ENCODE data around the gene KCNK3. TPM values are rescaled to one million over a fixed set of nuclear protein-coding genes. Genes with fewer than 3 reads are reported as not detected.
A peak's percentile ranks its signal among the peaks of the same experiment; 100 is the strongest.

The KCNK3 gene
- total RNA-seq, 2 experiments from 2014 or later = not detected

DNA sequence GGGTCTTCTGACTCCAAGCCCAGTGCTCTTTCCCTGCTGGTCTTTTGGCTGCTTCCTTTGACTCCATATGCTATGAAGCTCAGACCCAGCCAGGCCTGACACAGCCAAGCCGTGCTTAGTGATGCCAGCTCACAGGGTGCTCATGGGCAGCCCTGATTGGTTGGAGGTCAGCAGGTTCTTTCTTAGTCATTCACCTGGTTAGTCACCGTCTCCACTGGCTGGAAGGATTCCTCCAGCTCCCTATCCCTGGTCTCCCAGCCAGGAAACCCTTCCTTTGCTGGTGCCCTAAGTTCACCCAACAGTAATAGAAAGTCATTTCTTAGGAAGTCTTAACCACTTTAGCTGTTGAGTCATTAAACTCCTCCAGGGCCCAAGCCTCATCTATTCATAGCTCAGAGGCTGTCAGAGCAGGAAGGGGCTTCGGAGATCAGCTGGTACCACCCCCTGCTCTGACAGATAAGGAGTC lies 3.9 kb downstream of the KCNK3 start:
- peaks cover 4% of the 10 kb centered on the region for H3K4me1 Mint-ChIP-seq (ENCODE audit: low read depth)
- DNase-seq (peak; percentile 11), ATAC-seq (no peak)
- H3K36me3 Mint-ChIP-seq (ENCODE audit: low read depth) = no peaks in the 10 kb centered on the region
- no peak overlapping the region for H3K4me3 Mint-ChIP-seq
- ChIA-PET POLR2A (no interaction called here), CTCF (no interaction called here)
- TF ChIP-seq, protein P1, sequence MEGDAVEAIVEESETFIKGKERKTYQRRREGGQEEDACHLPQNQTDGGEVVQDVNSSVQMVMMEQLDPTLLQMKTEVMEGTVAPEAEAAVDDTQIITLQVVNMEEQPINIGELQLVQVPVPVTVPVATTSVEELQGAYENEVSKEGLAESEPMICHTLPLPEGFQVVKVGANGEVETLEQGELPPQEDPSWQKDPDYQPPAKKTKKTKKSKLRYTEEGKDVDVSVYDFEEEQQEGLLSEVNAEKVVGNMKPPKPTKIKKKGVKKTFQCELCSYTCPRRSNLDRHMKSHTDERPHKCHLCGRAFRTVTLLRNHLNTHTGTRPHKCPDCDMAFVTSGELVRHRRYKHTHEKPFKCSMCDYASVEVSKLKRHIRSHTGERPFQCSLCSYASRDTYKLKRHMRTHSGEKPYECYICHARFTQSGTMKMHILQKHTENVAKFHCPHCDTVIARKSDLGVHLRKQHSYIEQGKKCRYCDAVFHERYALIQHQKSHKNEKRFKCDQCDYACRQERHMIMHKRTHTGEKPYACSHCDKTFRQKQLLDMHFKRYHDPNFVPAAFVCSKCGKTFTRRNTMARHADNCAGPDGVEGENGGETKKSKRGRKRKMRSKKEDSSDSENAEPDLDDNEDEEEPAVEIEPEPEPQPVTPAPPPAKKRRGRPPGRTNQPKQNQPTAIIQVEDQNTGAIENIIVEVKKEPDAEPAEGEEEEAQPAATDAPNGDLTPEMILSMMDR (IDR thresholded peaks at IDR 0.05) = no peak
- H3K27me3 Mint-ChIP-seq = peaks cover 46% of the 10 kb centered on the region
- H3K27ac Mint-ChIP-seq = no peak overlapping the region
- intact Hi-C loops (cut with micrococcal nuclease) = no loop called here
- no peaks in the 10 kb centered on the region for H3K9me3 Mint-ChIP-seq

DNA sequence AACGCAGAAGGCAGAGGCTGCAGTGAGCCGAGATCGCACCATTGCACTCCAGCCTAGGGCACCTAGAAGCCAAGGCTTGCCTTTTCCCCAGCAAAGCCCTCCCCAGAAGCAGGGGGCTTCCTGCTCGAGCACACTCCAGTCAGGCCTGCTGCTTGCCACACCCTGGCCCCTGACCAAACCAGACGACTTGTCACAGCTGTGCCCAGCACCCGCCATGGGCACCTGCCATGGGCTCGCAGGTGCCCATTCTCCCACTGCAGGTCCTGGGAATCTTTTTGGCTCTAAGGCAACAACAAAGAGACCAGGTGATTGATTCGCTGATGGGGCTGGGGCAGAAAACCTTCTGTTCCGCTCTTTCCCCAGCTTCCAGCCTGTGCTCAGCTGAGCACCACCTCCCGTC lies 4.9 kb downstream of the KCNK3 start:
- intact Hi-C loops (cut with micrococcal nuclease) = no loop called here
- POLR2A ChIA-PET = no interaction called here
- ATAC-seq = no peak
- TF ChIP-seq, protein P1 (IDR thresholded peaks at IDR 0.05) = no peak
- H3K4me1 Mint-ChIP-seq (ENCODE audit: low read depth) = peaks cover 4% of the 10 kb centered on the region
- H3K9me3 Mint-ChIP-seq = no peaks in the 10 kb centered on the region
- no peak overlapping the region for H3K4me3 Mint-ChIP-seq
- CTCF ChIA-PET = no interaction called here
- no peak for DNase-seq
- peaks cover 42% of the 10 kb centered on the region for H3K27me3 Mint-ChIP-seq
- H3K36me3 Mint-ChIP-seq (ENCODE audit: low read depth) = no peaks in the 10 kb centered on the region
- H3K27ac Mint-ChIP-seq = no peak overlapping the region

DNA sequence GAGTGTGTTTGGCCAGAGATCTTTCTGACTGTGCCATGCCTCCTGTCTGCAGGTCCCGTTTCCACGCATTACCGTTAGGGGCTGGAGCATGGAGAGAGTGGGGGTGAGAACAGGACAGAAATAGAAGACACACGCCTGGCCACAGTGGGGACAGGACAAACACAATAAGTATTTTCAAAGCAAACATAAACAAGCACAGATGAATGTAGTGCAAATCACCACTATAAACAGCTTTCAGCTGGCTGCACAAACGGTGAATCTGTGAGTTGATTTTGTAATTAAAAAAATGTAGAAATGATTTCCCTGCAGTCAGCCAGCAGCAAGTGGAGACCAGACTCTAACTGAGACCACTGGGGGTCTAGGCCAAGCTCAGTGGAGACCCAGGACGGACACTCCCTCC lies 6.8 kb downstream of the KCNK3 start:
- TF ChIP-seq, protein P1 (IDR thresholded peaks at IDR 0.05) = no peak
- H3K27ac Mint-ChIP-seq = no peak overlapping the region
- ATAC-seq (no peak), DNase-seq (no peak)
- peaks cover 32% of the 10 kb centered on the region for H3K27me3 Mint-ChIP-seq
- H3K36me3 Mint-ChIP-seq (ENCODE audit: low read depth) = no peaks in the 10 kb centered on the region
- no peaks in the 10 kb centered on the region for H3K4me1 Mint-ChIP-seq (ENCODE audit: low read depth)
- ChIA-PET CTCF (no interaction called here), POLR2A (no interaction called here)
- H3K4me3 Mint-ChIP-seq = no peak overlapping the region
- intact Hi-C loops (cut with micrococcal nuclease) = no loop called here
- no peaks in the 10 kb centered on the region for H3K9me3 Mint-ChIP-seq

DNA sequence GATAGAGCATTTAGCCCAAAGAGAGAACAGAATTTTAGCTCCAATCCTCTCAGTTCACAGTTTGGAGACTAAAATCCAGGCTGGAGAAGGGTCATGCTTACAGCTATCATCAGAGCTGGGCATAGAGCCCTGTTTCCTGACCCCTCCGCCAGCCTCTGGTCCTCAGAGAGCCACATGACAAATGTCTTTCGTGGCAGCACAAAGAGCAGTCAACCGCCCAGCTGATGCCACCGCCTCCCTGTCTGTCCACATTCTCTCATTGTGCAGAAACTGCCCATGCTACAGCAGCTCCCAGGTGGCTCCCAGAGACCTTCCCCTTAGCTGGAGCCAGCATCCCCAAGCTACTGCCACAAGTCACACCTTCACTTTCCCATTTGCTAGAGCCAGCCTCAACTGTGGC lies 7.6 kb downstream of the KCNK3 start:
- Mint-ChIP-seq H3K27ac (no peak overlapping the region), H3K27me3 (peaks cover 25% of the 10 kb centered on the region), H3K4me3 (no peak overlapping the region), H3K36me3 (ENCODE audit: low read depth) (no peaks in the 10 kb centered on the region), H3K4me1 (ENCODE audit: low read depth) (no peaks in the 10 kb centered on the region), H3K9me3 (no peaks in the 10 kb centered on the region)
- ChIA-PET POLR2A (no interaction called here), CTCF (no interaction called here)
- TF ChIP-seq, protein P1 (IDR thresholded peaks at IDR 0.05) = no peak
- DNase-seq (no peak), ATAC-seq (no peak)
- intact Hi-C loops (cut with micrococcal nuclease) = no loop called here

DNA sequence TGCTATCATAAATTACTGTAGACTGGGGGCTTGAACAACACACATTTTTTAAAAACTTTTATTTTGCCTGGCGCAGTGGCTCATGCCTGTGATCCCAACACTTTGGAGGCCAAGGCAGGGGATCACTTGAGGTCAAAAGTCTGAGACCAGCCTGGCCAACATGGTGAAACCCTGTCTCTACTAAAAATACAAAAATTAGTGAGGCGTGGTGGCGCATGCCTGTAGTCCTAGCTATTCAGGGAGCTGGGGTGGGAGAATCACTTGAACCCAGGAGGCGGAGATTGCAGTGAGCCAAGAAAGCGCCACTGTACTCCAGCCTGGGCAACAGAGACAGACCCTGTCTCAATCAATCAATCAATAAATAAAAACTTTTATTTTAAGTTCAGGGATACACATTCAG lies 9.1 kb downstream of the KCNK3 start:
- ChIA-PET CTCF (no interaction called here), POLR2A (no interaction called here)
- H3K4me3 Mint-ChIP-seq = no peak overlapping the region
- H3K4me1 Mint-ChIP-seq (ENCODE audit: low read depth) = no peaks in the 10 kb centered on the region
- peaks cover 16% of the 10 kb centered on the region for H3K27me3 Mint-ChIP-seq
- no peak for DNase-seq
- TF ChIP-seq, protein P1 (IDR thresholded peaks at IDR 0.05) = no peak
- ATAC-seq = no peak
- H3K9me3 Mint-ChIP-seq = no peaks in the 10 kb centered on the region
- no peak overlapping the region for H3K27ac Mint-ChIP-seq
- intact Hi-C loops (cut with micrococcal nuclease) = no loop called here
- H3K36me3 Mint-ChIP-seq (ENCODE audit: low read depth) = no peaks in the 10 kb centered on the region
